ENCODE results near the gene DHX30. TPM values are rescaled to one million over a fixed set of nuclear protein-coding genes. Genes with fewer than 3 reads are reported as not detected.
"Not testable (repeated sequence)": the region's sequence is repeated elsewhere in the genome, so short reads cannot be mapped to it uniquely, and the experiment has no call there.

DHX30 gene
- polyA plus RNA-seq, 1 donor from 2014 or later: 33.5 TPM

DNA sequence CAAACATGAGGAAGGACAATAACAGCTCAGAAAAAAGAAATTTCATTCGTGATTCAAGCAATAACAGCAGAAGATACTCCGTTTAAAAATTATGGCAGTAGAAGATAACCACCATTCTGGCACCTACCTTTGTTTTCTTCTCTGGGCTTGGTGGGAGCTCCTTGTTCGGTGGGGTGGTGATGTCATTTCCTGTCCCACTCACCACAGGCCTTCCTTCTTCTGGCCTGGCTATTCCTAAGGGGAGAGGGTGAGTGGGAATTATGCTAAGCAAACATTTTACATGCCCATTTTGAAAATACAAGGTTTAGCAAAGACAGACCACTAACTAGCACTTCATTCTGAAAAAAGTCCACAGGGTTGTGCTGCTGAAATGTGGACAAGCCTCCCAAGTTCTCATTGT lies 74.4 kb downstream of the DHX30 start:
- no peak overlapping the region for H3K4me3 Mint-ChIP-seq

DNA sequence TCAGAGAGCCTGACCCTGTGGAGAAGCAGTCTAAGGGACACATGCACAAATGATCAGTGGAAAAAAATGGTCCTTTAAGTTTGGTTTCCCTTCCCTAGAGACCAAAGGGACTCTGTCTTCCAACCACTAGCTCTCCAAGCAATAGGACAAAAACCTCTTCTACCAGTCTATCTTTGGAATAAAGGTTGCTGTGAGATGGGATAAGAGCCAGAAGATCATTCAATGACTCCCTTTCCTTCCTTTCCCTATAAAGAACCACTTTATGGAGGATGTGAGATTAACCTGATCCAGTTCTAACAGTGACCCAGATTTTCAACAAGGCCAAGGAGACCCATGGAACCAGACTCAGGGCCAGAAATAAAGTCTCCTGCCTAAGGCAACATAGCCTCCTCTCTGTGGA lies 74.8 kb downstream of the DHX30 start:
- Mint-ChIP-seq H3K4me3 (no peak overlapping the region), H3K9me3 (no peaks in the 10 kb centered on the region), H3K4me1 (peaks cover 0 to 9% (median 5%) of the 10 kb centered on the region in 3 donors), H3K36me3 (peaks cover 2% of the 10 kb centered on the region), H3K27me3 (no peaks in the 10 kb centered on the region), H3K27ac (peak overlapping the region in 1 of 3 donors; percentile 59)

More for the DNA sequence above, 74.4 kb downstream of the DHX30 start:
- Mint-ChIP-seq H3K9me3 (no peaks in the 10 kb centered on the region), H3K27ac (no peak overlapping the region), H3K36me3 (peaks cover 2% of the 10 kb centered on the region), H3K27me3 (no peaks in the 10 kb centered on the region), H3K4me1 (peaks cover 0 to 9% (median 5%) of the 10 kb centered on the region in 3 donors)

GRCh38 chr3:47882338-47882737 lies 79.4 kb downstream of the DHX30 start:
- Mint-ChIP-seq H3K4me1 (peaks cover 10 to 22% (median 20%) of the 10 kb centered on the region in 3 donors), H3K4me3 (peak overlapping the region in 1 of 4 donors; percentile 27), H3K27ac (peak overlapping the region in 1 of 3 donors; percentile 31), H3K27me3 (no peaks in the 10 kb centered on the region), H3K9me3 (peaks cover 0 to 2% (median 0%) of the 10 kb centered on the region in 3 donors), H3K36me3 (peaks cover 8% of the 10 kb centered on the region)

- Mint-ChIP-seq H3K4me1 (peaks cover 11 to 23% (median 15%) of the 10 kb centered on the region in 3 donors), H3K27me3 (no peaks in the 10 kb centered on the region), H3K4me3 (peak overlapping the region in 1 of 4 donors; percentile 27), H3K27ac (no peak overlapping the region), H3K36me3 (peaks cover 13% of the 10 kb centered on the region), H3K9me3 (peaks cover 0 to 2% (median 0%) of the 10 kb centered on the region in 3 donors)
Observed at GRCh38 chr3:47884603-47885002, 81.7 kb downstream of the DHX30 start.

DNA sequence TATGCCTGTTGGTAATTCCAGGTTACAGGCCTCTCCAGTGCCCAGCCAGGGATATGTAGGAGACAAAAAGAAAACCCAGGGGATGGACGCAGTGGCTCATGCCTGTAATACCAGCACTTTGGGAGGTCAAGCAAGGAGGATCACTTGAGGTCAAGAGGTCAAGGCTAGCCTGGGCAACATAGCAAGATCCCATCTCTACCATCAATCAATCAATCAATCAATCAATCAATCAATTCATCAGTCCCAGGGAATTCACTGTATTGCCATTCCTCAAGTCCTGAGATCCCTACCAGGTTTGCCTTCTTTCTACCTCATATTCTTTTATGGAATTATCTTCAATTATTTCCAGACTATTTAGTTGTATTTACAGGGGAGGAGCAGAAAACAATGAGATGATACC lies 82.2 kb downstream of the DHX30 start:
- H3K36me3 Mint-ChIP-seq: peaks cover 13% of the 10 kb centered on the region
- peak overlapping the region in 1 of 4 donors; percentile 27 for H3K4me3 Mint-ChIP-seq
- H3K4me1 Mint-ChIP-seq: peaks cover 11 to 23% (median 15%) of the 10 kb centered on the region in 3 donors
- H3K27ac Mint-ChIP-seq: peak overlapping the region in 1 of 3 donors; percentile 5
- H3K27me3 Mint-ChIP-seq: no peaks in the 10 kb centered on the region
- H3K9me3 Mint-ChIP-seq: peaks cover 0 to 2% (median 0%) of the 10 kb centered on the region in 3 donors

DNA sequence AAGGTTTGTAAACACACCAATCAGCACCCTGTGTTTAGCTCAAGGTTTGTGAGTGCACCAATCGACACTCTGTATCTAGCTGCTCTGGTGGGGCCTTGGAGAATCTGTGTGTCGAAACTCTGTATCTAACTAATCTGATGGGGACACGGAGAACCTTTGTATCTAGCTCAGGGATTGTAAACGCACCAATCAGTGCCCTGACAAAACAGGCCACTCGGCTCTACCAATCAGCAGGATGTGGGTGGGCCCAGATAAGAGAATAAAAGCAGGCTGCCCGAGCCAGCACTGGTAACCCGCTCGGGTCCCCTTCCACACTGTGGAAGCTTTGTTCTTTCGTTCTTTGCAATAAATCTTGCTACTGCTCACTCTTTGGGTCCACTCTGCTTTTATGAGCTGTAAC lies 85.1 kb downstream of the DHX30 start:
- H3K36me3 Mint-ChIP-seq: peaks cover 18% of the 10 kb centered on the region
- peak overlapping the region in 1 of 3 donors; percentile 47 for H3K27ac Mint-ChIP-seq
- not testable (repeated sequence) for H3K27me3 Mint-ChIP-seq, H3K4me3 Mint-ChIP-seq, H3K9me3 Mint-ChIP-seq
- peaks cover 11 to 17% (median 15%) of the 10 kb centered on the region in 3 donors for H3K4me1 Mint-ChIP-seq

GRCh38 chr3:47888986-47889757 lies 86.2 kb downstream of the DHX30 start:
- peak overlapping the region in 1 of 3 donors; percentile 47 for H3K27ac Mint-ChIP-seq
- H3K4me1 Mint-ChIP-seq: peaks cover 10 to 17% (median 15%) of the 10 kb centered on the region in 3 donors
- H3K27me3 Mint-ChIP-seq: no peaks in the 10 kb centered on the region
- H3K9me3 Mint-ChIP-seq: peaks cover 0 to 2% (median 0%) of the 10 kb centered on the region in 3 donors
- peaks cover 16% of the 10 kb centered on the region for H3K36me3 Mint-ChIP-seq
- H3K4me3 Mint-ChIP-seq: no peak overlapping the region

- Mint-ChIP-seq H3K36me3 (peaks cover 13% of the 10 kb centered on the region), H3K27me3 (no peaks in the 10 kb centered on the region), H3K4me3 (no peak overlapping the region), H3K4me1 (peaks cover 3 to 8% (median 6%) of the 10 kb centered on the region in 3 donors), H3K27ac (no peak overlapping the region), H3K9me3 (peaks cover 0 to 2% (median 0%) of the 10 kb centered on the region in 3 donors)
Observed at GRCh38 chr3:47890126-47890827, 87.3 kb downstream of the DHX30 start.

GRCh38 chr3:47890828-47891612 lies 88.1 kb downstream of the DHX30 start:
- peaks cover 1 to 6% (median 5%) of the 10 kb centered on the region in 3 donors for H3K4me1 Mint-ChIP-seq
- H3K27me3 Mint-ChIP-seq: no peaks in the 10 kb centered on the region
- peaks cover 10% of the 10 kb centered on the region for H3K36me3 Mint-ChIP-seq
- H3K9me3 Mint-ChIP-seq: peaks cover 0 to 2% (median 0%) of the 10 kb centered on the region in 3 donors
- peak overlapping the region in 1 of 3 donors; percentile 35 for H3K27ac Mint-ChIP-seq
- H3K4me3 Mint-ChIP-seq: no peak overlapping the region

GRCh38 chr3:47891613-47892005 lies 88.7 kb downstream of the DHX30 start:
- Mint-ChIP-seq H3K27ac (peak overlapping the region in 1 of 3 donors; percentile 35), H3K27me3 (no peaks in the 10 kb centered on the region), H3K9me3 (peaks cover 0 to 1% (median 0%) of the 10 kb centered on the region in 3 donors), H3K4me1 (peaks cover 1 to 5% (median 5%) of the 10 kb centered on the region in 3 donors), H3K36me3 (peaks cover 12% of the 10 kb centered on the region), H3K4me3 (no peak overlapping the region)

- no peaks in the 10 kb centered on the region for H3K27me3 Mint-ChIP-seq
- H3K36me3 Mint-ChIP-seq: peaks cover 11% of the 10 kb centered on the region
- H3K4me3 Mint-ChIP-seq: no peak overlapping the region
- peaks cover 0 to 4% (median 3%) of the 10 kb centered on the region in 3 donors for H3K4me1 Mint-ChIP-seq
- H3K9me3 Mint-ChIP-seq: no peaks in the 10 kb centered on the region
- H3K27ac Mint-ChIP-seq: no peak overlapping the region
Observed at GRCh38 chr3:47892286-47893040, 89.5 kb downstream of the DHX30 start.

DNA sequence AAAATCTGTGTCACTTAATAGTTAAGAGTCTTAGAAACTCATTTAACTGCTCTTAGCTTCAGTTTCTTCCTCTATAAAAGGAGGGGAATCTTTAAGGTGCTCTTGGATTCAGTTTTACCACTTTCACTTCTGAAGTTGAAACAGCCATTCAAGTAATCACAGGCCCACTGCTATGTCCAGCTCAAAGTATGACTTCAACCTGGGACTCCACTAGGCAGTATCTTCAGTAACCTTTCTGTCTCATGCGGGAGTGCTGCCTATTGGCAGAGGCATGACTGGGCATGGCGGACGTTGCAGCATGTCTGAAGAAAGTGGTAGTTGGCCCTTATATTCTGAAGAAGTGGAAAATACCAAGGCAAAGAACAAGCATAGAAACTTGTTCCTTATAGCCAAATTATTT lies 92.3 kb downstream of the DHX30 start:
- Mint-ChIP-seq H3K4me3 (no peak overlapping the region), H3K27ac (no peak overlapping the region), H3K9me3 (no peaks in the 10 kb centered on the region), H3K27me3 (no peaks in the 10 kb centered on the region), H3K36me3 (peaks cover 13% of the 10 kb centered on the region), H3K4me1 (peaks cover 0 to 4% (median 0%) of the 10 kb centered on the region in 3 donors)

DNA sequence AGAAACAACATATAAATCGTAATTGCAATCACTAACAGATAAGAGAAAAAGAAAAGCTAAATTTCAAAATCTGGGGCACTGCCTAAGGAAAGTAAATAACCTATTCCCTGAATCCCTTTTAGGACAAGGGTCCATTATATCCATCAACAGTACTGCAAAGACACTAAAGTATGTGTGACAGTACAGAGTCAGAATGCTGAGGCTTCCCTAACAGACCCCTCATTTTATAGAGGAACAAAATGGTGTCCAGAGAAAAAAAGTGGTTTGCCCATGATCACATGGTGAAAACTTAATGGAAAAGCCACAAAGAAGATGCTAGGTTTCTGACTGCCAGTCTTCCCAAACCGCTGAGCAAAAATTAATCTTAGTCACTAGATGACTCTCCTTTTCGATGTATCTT lies 93.8 kb downstream of the DHX30 start:
- H3K36me3 Mint-ChIP-seq: peaks cover 11% of the 10 kb centered on the region

DNA sequence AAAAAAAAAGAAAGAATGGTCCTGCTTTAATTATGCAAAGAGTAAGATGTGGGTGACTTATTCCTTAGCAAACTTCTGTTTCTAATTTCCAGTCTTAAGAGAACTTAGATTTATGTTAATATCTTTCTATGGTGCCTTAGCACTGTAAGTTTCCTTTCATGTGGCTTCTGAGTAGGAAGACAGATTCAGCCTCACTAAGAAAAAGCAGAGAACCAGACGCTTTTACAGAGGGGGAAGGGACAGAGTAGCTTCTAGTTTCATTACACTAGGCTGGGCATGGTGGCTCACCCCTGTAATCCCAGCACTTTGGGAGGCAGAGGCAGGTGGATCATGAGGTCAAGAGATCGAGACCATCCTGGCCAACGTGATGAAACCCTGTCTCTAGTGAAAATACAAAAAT lies 95.0 kb downstream of the DHX30 start:
- no peaks in the 10 kb centered on the region for H3K9me3 Mint-ChIP-seq
- peaks cover 0 to 4% (median 0%) of the 10 kb centered on the region in 3 donors for H3K4me1 Mint-ChIP-seq
- H3K36me3 Mint-ChIP-seq: peaks cover 9% of the 10 kb centered on the region
- no peaks in the 10 kb centered on the region for H3K27me3 Mint-ChIP-seq
- no peak overlapping the region for H3K27ac Mint-ChIP-seq
- H3K4me3 Mint-ChIP-seq: no peak overlapping the region

More for the DNA sequence above, 93.8 kb downstream of the DHX30 start:
- H3K27ac Mint-ChIP-seq: no peak overlapping the region
- H3K27me3 Mint-ChIP-seq: no peaks in the 10 kb centered on the region
- peaks cover 0 to 4% (median 0%) of the 10 kb centered on the region in 3 donors for H3K4me1 Mint-ChIP-seq
- H3K9me3 Mint-ChIP-seq: no peaks in the 10 kb centered on the region
- no peak overlapping the region for H3K4me3 Mint-ChIP-seq
